Central memory CD8-positive, alpha-beta T cell (primary cell): Measurements from ENCODE around the gene DCLK2.

Source experiments
- ATAC-seq: fragments of 150-1000 bp; cut with Tn5 transposase; replicated peaks from 2 replicates; pipeline ENCODE4 v1.10.0; 2022; ENCODE audit warnings: mild to moderate bottlenecking, moderate FRiP score, moderate number of reproducible peaks; ENCODE audit not compliant: poor library complexity, severe bottlenecking; ENCODE audit errors: extremely low read depth
- DNase-seq, 2 donors: peaks; one replicate each; pipeline ENCODE4 v3.0.0; 2021; ENCODE audit warnings: low spot score in 2 of 2
- H3K27ac Mint-ChIP-seq: one replicate; pipeline ENCODE4 v1.8.0; 2022; ENCODE audit warnings: low read depth, mild to moderate bottlenecking, moderate library complexity, mixed read lengths
- H3K27me3 Mint-ChIP-seq: one replicate; pipeline ENCODE4 v1.8.0; 2022; ENCODE audit warnings: mixed read lengths
- H3K36me3 Mint-ChIP-seq: one replicate; pipeline ENCODE4 v1.8.0; 2022; ENCODE audit warnings: mild to moderate bottlenecking, moderate library complexity, mixed read lengths; ENCODE audit not compliant: insufficient read depth
- H3K4me1 Mint-ChIP-seq: one replicate; pipeline ENCODE4 v1.8.0; 2022; ENCODE audit warnings: mixed read lengths
- H3K4me3 Mint-ChIP-seq: one replicate; pipeline ENCODE4 v1.8.0; 2022; ENCODE audit warnings: mild to moderate bottlenecking, moderate library complexity, mixed read lengths
- H3K9me3 Mint-ChIP-seq: one replicate; pipeline ENCODE4 v1.8.0; 2022; ENCODE audit warnings: mixed read lengths

Gene DCLK2

GRCh38 chr4:150209140-150209829 lies 131.0 kb downstream of the DCLK2 start:
- no peaks in the 10 kb centered on the region for H3K4me1 Mint-ChIP-seq
- H3K36me3 Mint-ChIP-seq = no peaks in the 10 kb centered on the region
- H3K27ac Mint-ChIP-seq = no peak overlapping the region
- peaks cover 28% of the 10 kb centered on the region for H3K27me3 Mint-ChIP-seq
- no peak for ATAC-seq
- no peak for DNase-seq
- no peak overlapping the region for H3K4me3 Mint-ChIP-seq
- no peaks in the 10 kb centered on the region for H3K9me3 Mint-ChIP-seq

DNA sequence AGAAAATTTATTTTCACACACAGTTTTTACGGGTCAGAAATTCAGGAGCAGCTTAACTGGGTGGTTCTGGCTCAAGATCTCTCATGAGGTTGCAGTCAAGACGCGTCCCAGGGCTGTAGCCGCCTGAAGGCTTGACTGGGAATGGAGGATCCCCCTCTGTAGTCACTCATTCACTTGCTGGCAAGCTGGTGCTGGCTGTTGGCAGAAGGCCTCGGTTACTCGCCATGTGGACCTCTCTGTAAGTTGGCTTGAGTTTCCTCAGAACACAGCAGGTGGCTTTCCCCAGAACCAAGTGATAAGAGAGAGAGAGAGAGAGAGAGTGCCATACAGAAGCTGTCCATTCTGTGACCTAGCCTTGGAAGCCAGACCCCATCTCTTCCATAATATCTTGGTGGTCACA lies 132.8 kb downstream of the DCLK2 start:
- Mint-ChIP-seq H3K27ac (no peak overlapping the region), H3K4me3 (no peak overlapping the region), H3K4me1 (no peaks in the 10 kb centered on the region), H3K9me3 (no peaks in the 10 kb centered on the region), H3K36me3 (no peaks in the 10 kb centered on the region), H3K27me3 (peaks cover 28% of the 10 kb centered on the region)
- ATAC-seq (no peak), DNase-seq (no peak)

- H3K9me3 Mint-ChIP-seq = no peaks in the 10 kb centered on the region
Observed at GRCh38 chr4:150211799-150212445, 133.7 kb downstream of the DCLK2 start.

GRCh38 chr4:150212485-150212884 lies 134.2 kb downstream of the DCLK2 start:
- no peak for DNase-seq
- H3K27ac Mint-ChIP-seq = no peak overlapping the region

More at GRCh38 chr4:150211799-150212445, 133.7 kb downstream of the DCLK2 start:
- no peak for DNase-seq
- peaks cover 28% of the 10 kb centered on the region for H3K27me3 Mint-ChIP-seq
- H3K27ac Mint-ChIP-seq = no peak overlapping the region
- H3K4me1 Mint-ChIP-seq = no peaks in the 10 kb centered on the region
- H3K36me3 Mint-ChIP-seq = no peaks in the 10 kb centered on the region
- H3K4me3 Mint-ChIP-seq = no peak overlapping the region
- no peak for ATAC-seq

GRCh38 chr4:150212927-150213326 lies 134.7 kb downstream of the DCLK2 start:
- no peaks in the 10 kb centered on the region for H3K9me3 Mint-ChIP-seq
- DNase-seq (no peak), ATAC-seq (no peak)
- peaks cover 28% of the 10 kb centered on the region for H3K27me3 Mint-ChIP-seq
- no peak overlapping the region for H3K4me3 Mint-ChIP-seq
- H3K4me1 Mint-ChIP-seq = no peaks in the 10 kb centered on the region
- H3K36me3 Mint-ChIP-seq = no peaks in the 10 kb centered on the region
- H3K27ac Mint-ChIP-seq = no peak overlapping the region

More at GRCh38 chr4:150212485-150212884, 134.2 kb downstream of the DCLK2 start:
- Mint-ChIP-seq H3K27me3 (peaks cover 28% of the 10 kb centered on the region), H3K4me3 (no peak overlapping the region), H3K4me1 (no peaks in the 10 kb centered on the region), H3K36me3 (no peaks in the 10 kb centered on the region), H3K9me3 (no peaks in the 10 kb centered on the region)
- ATAC-seq = no peak

DNA sequence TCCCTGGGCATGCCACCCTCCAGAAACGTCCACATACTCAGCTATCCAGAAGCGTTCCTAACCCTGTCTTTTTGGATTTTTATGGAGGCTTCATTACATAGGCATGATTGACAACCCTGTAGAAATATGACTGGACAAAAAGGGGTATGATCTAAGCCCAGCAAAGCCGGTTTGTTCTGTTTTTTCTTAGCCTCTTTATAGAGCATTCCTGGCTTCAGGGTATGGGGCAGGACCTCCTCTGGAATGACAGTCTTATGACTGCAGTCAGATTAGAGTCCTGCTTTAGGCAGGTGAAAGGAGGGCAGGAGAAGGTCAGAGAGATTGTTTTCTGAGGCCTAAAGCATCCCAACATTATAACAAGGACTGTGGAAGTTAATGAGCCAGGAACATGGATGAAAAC lies 137.4 kb downstream of the DCLK2 start:
- no peak for DNase-seq
- Mint-ChIP-seq H3K4me3 (no peak overlapping the region), H3K27me3 (peaks cover 19% of the 10 kb centered on the region), H3K4me1 (no peaks in the 10 kb centered on the region), H3K9me3 (no peaks in the 10 kb centered on the region), H3K27ac (no peak overlapping the region), H3K36me3 (no peaks in the 10 kb centered on the region)
- ATAC-seq = no peak

GRCh38 chr4:150216726-150217125 lies 138.5 kb downstream of the DCLK2 start:
- Mint-ChIP-seq H3K4me1 (no peaks in the 10 kb centered on the region), H3K9me3 (no peaks in the 10 kb centered on the region), H3K36me3 (no peaks in the 10 kb centered on the region), H3K27me3 (peaks cover 8% of the 10 kb centered on the region), H3K27ac (no peak overlapping the region), H3K4me3 (no peak overlapping the region)
- ATAC-seq (no peak), DNase-seq (no peak)

- H3K27me3 Mint-ChIP-seq = peaks cover 4% of the 10 kb centered on the region
- no peak overlapping the region for H3K27ac Mint-ChIP-seq
- DNase-seq (no peak), ATAC-seq (no peak)
- no peaks in the 10 kb centered on the region for H3K4me1 Mint-ChIP-seq
- H3K36me3 Mint-ChIP-seq = no peaks in the 10 kb centered on the region
- H3K4me3 Mint-ChIP-seq = no peak overlapping the region
- H3K9me3 Mint-ChIP-seq = no peaks in the 10 kb centered on the region
Observed at GRCh38 chr4:150217192-150217591, 138.9 kb downstream of the DCLK2 start.

- ATAC-seq (no peak), DNase-seq (no peak)
- no peak overlapping the region for H3K27ac Mint-ChIP-seq
- H3K27me3 Mint-ChIP-seq = no peaks in the 10 kb centered on the region
- no peaks in the 10 kb centered on the region for H3K36me3 Mint-ChIP-seq
- no peaks in the 10 kb centered on the region for H3K9me3 Mint-ChIP-seq
- no peaks in the 10 kb centered on the region for H3K4me1 Mint-ChIP-seq
- H3K4me3 Mint-ChIP-seq = no peak overlapping the region
Observed at GRCh38 chr4:150217808-150218207, 139.6 kb downstream of the DCLK2 start.

GRCh38 chr4:150218447-150218846 lies 140.2 kb downstream of the DCLK2 start:
- no peak for ATAC-seq
- no peak overlapping the region for H3K4me3 Mint-ChIP-seq

DNA sequence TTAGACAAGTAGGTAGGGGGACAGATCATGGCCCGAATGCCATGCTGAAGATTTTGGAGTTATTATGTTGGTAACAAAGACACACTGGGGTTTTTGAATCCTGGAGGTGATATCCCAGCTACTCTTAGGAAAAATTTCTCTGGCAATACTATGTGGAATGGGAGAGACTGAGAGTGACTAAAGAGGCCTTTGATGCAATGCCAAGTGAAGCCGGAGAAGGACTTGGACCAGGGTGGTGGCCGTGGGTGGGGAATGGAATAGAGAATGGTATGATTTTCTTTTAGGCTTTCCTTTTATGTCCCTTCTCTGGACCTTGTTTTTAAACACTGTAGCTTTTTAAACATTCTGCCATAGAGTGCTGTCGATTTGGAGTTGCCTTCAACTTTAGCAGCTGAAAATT lies 141.6 kb downstream of the DCLK2 start:
- H3K27me3 Mint-ChIP-seq = no peaks in the 10 kb centered on the region
- H3K9me3 Mint-ChIP-seq = no peaks in the 10 kb centered on the region
- ATAC-seq (no peak), DNase-seq (no peak)
- H3K4me1 Mint-ChIP-seq = no peaks in the 10 kb centered on the region
- no peak overlapping the region for H3K27ac Mint-ChIP-seq
- H3K4me3 Mint-ChIP-seq = no peak overlapping the region
- H3K36me3 Mint-ChIP-seq = no peaks in the 10 kb centered on the region

More at GRCh38 chr4:150218447-150218846, 140.2 kb downstream of the DCLK2 start:
- Mint-ChIP-seq H3K4me1 (no peaks in the 10 kb centered on the region), H3K9me3 (no peaks in the 10 kb centered on the region), H3K27me3 (no peaks in the 10 kb centered on the region), H3K36me3 (no peaks in the 10 kb centered on the region), H3K27ac (no peak overlapping the region)
- no peak for DNase-seq

DNA sequence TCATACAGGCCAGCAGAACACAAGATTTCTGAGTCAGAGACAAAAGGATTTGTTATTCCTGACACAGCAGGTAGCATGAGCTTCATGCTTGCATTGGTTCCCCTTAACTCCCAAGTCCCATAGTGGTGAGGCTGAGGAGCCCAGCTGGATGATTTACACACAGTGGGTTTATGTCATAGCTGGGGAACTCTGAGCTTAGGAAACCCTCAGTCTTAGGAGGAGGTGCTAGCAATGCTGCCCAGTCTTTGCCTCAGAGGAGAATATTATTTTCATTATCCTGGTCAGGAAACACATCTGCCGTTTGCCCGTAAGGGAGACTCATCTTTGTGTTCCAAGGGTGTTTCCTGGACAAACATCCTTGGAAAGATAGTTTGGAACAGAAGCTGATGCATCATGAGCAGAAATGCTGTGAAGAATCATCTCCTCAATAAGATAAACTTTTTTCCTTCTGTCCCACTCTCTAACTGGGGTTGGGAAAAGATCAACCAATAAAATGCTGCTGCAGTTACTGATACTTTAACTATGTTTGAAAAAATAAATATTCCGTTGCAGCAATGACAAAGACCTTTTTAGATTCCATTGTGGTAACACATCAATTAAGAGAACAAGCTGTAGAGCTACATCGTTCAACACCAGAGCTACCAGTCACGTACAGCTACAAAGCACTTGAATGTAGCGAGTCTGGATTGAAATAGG lies 146.8 kb downstream of the DCLK2 start:
- no peaks in the 10 kb centered on the region for H3K4me1 Mint-ChIP-seq
- peaks cover 2% of the 10 kb centered on the region for H3K36me3 Mint-ChIP-seq
- no peak overlapping the region for H3K4me3 Mint-ChIP-seq
- H3K9me3 Mint-ChIP-seq = no peaks in the 10 kb centered on the region
- DNase-seq (no peak), ATAC-seq (no peak)
- H3K27ac Mint-ChIP-seq = no peak overlapping the region
- H3K27me3 Mint-ChIP-seq = peaks cover 43% of the 10 kb centered on the region

GRCh38 chr4:150229520-150229919 lies 151.3 kb downstream of the DCLK2 start:
- H3K9me3 Mint-ChIP-seq = no peaks in the 10 kb centered on the region
- peaks cover 2% of the 10 kb centered on the region for H3K36me3 Mint-ChIP-seq
- H3K4me3 Mint-ChIP-seq = no peak overlapping the region
- no peak for DNase-seq
- H3K27ac Mint-ChIP-seq = no peak overlapping the region
- no peak for ATAC-seq
- H3K27me3 Mint-ChIP-seq = peaks cover 70% of the 10 kb centered on the region
- no peaks in the 10 kb centered on the region for H3K4me1 Mint-ChIP-seq
